Neuronal stem cell (in vitro differentiated cells): ENCODE results near the gene DNASE1L2.

ENCODE experiments used
- DNase-seq: peaks from one replicate; pipeline ENCODE4 v3.0.0-alpha.2; 2013; ENCODE audit warnings: low spot score
- H2AFZ ChIP-seq: one replicate; pipeline ENCODE4 v1.6.1; 2013; ENCODE audit warnings: mild to moderate bottlenecking, low read length, inconsistent platforms
- H2AK5ac ChIP-seq: 2 replicates; pipeline ENCODE4 v1.6.1; 2013; ENCODE audit warnings: low read depth, mild to moderate bottlenecking, inconsistent platforms, low read length, moderate library complexity, mixed read lengths
- H2BK120ac ChIP-seq: 2 replicates; pipeline ENCODE4 v1.6.1; 2013; ENCODE audit warnings: low read depth, mild to moderate bottlenecking, inconsistent platforms, low read length, moderate library complexity, mixed read lengths
- H2BK12ac ChIP-seq: one replicate; pipeline ENCODE4 v1.6.1; 2013; ENCODE audit warnings: low read length, inconsistent platforms
- H2BK15ac ChIP-seq: 2 replicates; pipeline ENCODE4 v1.6.1; 2013; ENCODE audit warnings: mild to moderate bottlenecking, low read length, inconsistent platforms, mixed read lengths
- H2BK5ac ChIP-seq: one replicate; pipeline ENCODE4 v1.6.1; 2013; ENCODE audit warnings: inconsistent platforms, mild to moderate bottlenecking, low read length, moderate library complexity
- H3K14ac ChIP-seq: one replicate; pipeline ENCODE4 v1.6.1; 2013; ENCODE audit warnings: low read length, inconsistent platforms
- H3K18ac ChIP-seq: 2 replicates; pipeline ENCODE4 v1.6.1; 2013; ENCODE audit warnings: low read length, inconsistent platforms
- H3K23ac ChIP-seq: 2 replicates; pipeline ENCODE4 v1.6.1; 2013; ENCODE audit warnings: low read depth, mild to moderate bottlenecking, mixed read lengths, low read length, inconsistent platforms; ENCODE audit not compliant: poor library complexity
- H3K27ac ChIP-seq: replicated peaks from 3 replicates; pipeline ENCODE4 v1.5.1; 2013; ENCODE audit warnings: low read length, inconsistent platforms
- H3K27me3 ChIP-seq, 3 experiments: 2 replicates each; pipeline ENCODE4 v1.6.1; 2013; ENCODE audit warnings: low read length in 3 of 3, mild to moderate bottlenecking in 2 of 3, inconsistent platforms in 1 of 3, low read depth in 1 of 3, mixed read lengths in 1 of 3, moderate library complexity in 1 of 3; ENCODE audit not compliant: control insufficient read depth in 3 of 3, insufficient read depth in 3 of 3
- H3K36me3 ChIP-seq, 2 donors: replicated peaks in 1 of 2; 2 replicates each; pipeline ENCODE4 v1.6.1; 2013; ENCODE audit warnings: low read length in 2 of 2; ENCODE audit not compliant: control insufficient read depth in 2 of 2, insufficient read depth in 2 of 2
- H3K4ac ChIP-seq: 2 replicates; pipeline ENCODE4 v1.6.1; 2013; ENCODE audit warnings: inconsistent platforms, mild to moderate bottlenecking, low read length, moderate library complexity
- H3K4me1 ChIP-seq, 2 donors: 1 replicate in 1 of 2; 2 replicates in 1 of 2; pipeline ENCODE4 v1.6.1; 2013; ENCODE audit warnings: low read length in 2 of 2, low read depth in 1 of 2; ENCODE audit not compliant: control insufficient read depth in 2 of 2, insufficient read depth in 1 of 2
- H3K4me2 ChIP-seq: one replicate; pipeline ENCODE4 v1.6.1; 2013; ENCODE audit warnings: mild to moderate bottlenecking, low read length, inconsistent platforms; ENCODE audit not compliant: insufficient read depth, poor library complexity, severe bottlenecking
- H3K4me3 ChIP-seq, 2 donors: 2 replicates each; pipeline ENCODE4 v1.5.1; 2013; ENCODE audit warnings: low read length in 2 of 2, mild to moderate bottlenecking in 2 of 2, inconsistent platforms in 1 of 2, moderate library complexity in 1 of 2
- H3K79me1 ChIP-seq: one replicate; pipeline ENCODE4 v1.6.1; 2013; ENCODE audit warnings: low read depth, mild to moderate bottlenecking, inconsistent platforms, low read length, moderate library complexity
- H3K9ac ChIP-seq: one replicate; pipeline ENCODE4 v1.6.1; 2013; ENCODE audit warnings: mild to moderate bottlenecking, low read depth, low read length, inconsistent platforms; ENCODE audit not compliant: poor library complexity
- H3K9me3 ChIP-seq, 2 donors: replicated peaks in 1 of 2; 2 replicates each; pipeline versions ENCODE3 to v1.6.1; 2013; ENCODE audit warnings: low read length in 2 of 2, mild to moderate bottlenecking in 2 of 2, inconsistent platforms in 1 of 2, low read depth in 1 of 2, mixed read lengths in 1 of 2, moderate library complexity in 1 of 2; ENCODE audit not compliant: control insufficient read depth in 2 of 2, insufficient read depth in 1 of 2
- H4K8ac ChIP-seq: one replicate; pipeline ENCODE4 v1.6.1; 2013; ENCODE audit warnings: low read depth, mild to moderate bottlenecking, inconsistent platforms, low read length, moderate library complexity
- H4K91ac ChIP-seq: one replicate; pipeline ENCODE4 v1.6.1; 2013; ENCODE audit warnings: low read length, low read depth, mild to moderate bottlenecking, inconsistent platforms; ENCODE audit not compliant: poor library complexity
- WGBS, 2 donors: extraction: QIAGEN DNeasy Blood & Tissue Kit; methylation state at CpG; one replicate each; pipeline ENCODE4 v1.1.7; 2013; ENCODE audit warnings: missing lambda C conversion rate in 2 of 2, mixed read lengths in 1 of 2; ENCODE audit not compliant: insufficient read length in 2 of 2, insufficient replicate concordance in 1 of 2; ENCODE audit errors: extremely low coverage in 2 of 2; 5-methylcytosine and 5-hydroxymethylcytosine counted together

DNASE1L2 gene

DNA sequence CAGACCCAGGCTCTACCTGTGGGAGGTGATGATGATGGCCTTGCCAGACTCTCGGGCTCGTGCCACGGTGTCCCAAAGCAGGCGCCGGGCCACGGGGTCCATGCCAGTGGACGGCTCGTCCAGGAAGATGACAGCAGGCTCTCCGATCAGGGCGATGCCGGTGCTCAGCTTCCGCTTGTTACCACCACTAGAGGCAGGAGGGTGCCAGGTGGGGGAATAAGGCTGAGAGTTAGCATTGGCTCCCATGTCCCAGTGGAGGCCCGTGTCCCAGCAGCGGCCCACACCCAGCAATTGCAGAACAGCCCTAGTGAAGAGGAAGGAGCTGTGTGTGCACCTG lies 42.0 kb downstream of the DNASE1L2 start:
- no peak for DNase-seq
- Histone ChIP-seq H2AFZ (no peak overlapping the region), H3K18ac (no peak overlapping the region), H3K4me3 (no peak overlapping the region), H3K27ac (no peak overlapping the region), H4K91ac (no peak overlapping the region), H4K8ac (no peak overlapping the region), H3K9ac (no peak overlapping the region), H3K27me3 (no peaks in the 10 kb centered on the region), H3K9me3 (no peaks in the 10 kb centered on the region), H2BK5ac (no peak overlapping the region), H2BK15ac (no peak overlapping the region), H2BK120ac (no peak overlapping the region), H3K14ac (no peak overlapping the region), H3K79me1 (peaks cover 2% of the 10 kb centered on the region), H3K4ac (no peak overlapping the region), H3K4me1 (no peaks in the 10 kb centered on the region), H3K23ac (no peak overlapping the region), H2AK5ac (peak overlapping the region; percentile 25), H3K36me3 (peaks cover 0 to 8% of the 10 kb centered on the region in 2 donors), H3K4me2 (no peak overlapping the region), H2BK12ac (no peak overlapping the region)
- no CpG with 5 or more reads among the region's 14 CpGs for WGBS, 2 donors

DNA sequence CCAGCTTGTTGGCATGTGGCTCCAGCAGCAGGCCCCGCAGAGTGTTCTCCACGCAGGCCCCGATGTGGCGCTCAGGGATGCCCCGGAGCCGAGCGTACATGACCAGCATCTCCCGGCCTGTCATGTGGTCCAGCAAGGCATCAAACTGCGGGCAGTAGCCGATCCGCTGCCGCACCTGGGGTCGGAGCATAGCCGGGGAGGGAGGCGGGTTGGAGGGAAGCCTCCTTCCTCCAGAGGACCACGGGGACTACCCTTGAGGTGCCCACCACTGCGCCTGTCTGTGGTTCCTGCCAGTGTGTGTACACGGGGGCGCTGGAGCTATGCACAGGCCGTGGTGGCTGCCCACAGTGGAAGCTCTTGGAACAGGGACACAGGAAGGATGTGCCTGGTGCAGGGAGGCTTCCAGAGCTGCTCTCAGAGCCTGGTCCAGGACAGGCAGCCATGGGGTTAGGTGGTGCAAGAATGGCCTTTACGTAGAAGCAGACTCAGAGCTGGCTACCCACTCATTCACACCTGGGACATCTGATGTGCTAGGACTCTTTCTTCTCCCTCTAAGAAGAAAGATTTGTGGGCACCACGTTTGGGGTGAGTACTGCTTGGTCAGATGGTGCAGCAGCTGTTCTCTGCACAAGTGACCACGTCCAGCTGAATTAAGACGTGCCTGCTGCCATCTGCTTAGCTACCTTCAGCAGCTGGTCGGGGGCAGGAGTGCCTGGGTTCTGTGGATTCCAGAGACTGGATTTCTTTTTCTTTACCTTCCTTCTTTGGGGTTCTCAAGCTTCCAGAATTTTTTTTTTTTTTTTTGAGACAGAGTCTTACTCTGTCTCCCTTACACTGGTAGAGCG lies 42.9 kb downstream of the DNASE1L2 start:
- Histone ChIP-seq H2AFZ (no peak overlapping the region), H3K23ac (peak overlapping the region; percentile 59), H4K8ac (no peak overlapping the region), H3K4ac (no peak overlapping the region), H3K27ac (no peak overlapping the region), H2AK5ac (no peak overlapping the region), H2BK5ac (no peak overlapping the region), H2BK15ac (no peak overlapping the region), H3K9ac (peak overlapping the region; percentile 60), H3K18ac (no peak overlapping the region), H3K36me3 (peaks cover 0 to 8% of the 10 kb centered on the region in 2 donors), H3K27me3 (no peaks in the 10 kb centered on the region), H3K4me1 (no peaks in the 10 kb centered on the region), H3K4me2 (no peak overlapping the region), H4K91ac (no peak overlapping the region), H2BK120ac (no peak overlapping the region), H2BK12ac (no peak overlapping the region), H3K79me1 (no peaks in the 10 kb centered on the region), H3K9me3 (peaks cover 0 to 2% of the 10 kb centered on the region in 2 donors), H3K14ac (no peak overlapping the region), H3K4me3 (no peak overlapping the region)
- no CpG with 5 or more reads among the region's 26 CpGs for WGBS, 2 donors
- no peak for DNase-seq

DNA sequence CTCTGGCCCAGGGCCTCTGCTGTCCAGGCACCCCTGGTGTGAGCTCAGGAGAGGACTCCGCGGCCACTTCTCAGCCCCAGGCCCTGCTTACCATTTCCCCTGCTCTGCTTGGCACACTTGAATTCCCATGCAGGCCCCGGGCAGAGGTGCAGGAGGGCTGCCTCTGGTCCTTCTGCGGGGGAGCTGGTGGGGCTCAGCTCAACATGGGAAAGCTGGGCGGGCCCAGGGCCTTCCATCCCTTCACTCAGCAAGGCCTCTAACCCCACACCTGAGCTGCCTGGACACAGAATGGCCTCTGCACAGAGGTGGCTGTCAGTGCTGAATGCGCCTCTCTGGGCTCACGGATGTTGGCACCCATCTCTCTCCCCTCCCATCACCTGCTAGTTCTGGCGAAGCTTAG lies 44.2 kb downstream of the DNASE1L2 start:
- Histone ChIP-seq H3K27me3 (no peaks in the 10 kb centered on the region), H3K4me1 (no peaks in the 10 kb centered on the region), H3K4ac (no peak overlapping the region), H3K9ac (peak overlapping the region; percentile 44), H3K4me3 (no peak overlapping the region), H2BK12ac (no peak overlapping the region), H2BK15ac (no peak overlapping the region), H3K79me1 (no peaks in the 10 kb centered on the region), H4K8ac (peak overlapping the region; percentile 17), H3K23ac (peak overlapping the region; percentile 31), H3K14ac (no peak overlapping the region), H2AK5ac (peak overlapping the region; percentile 63), H3K18ac (no peak overlapping the region), H2BK5ac (peak overlapping the region; percentile 66), H3K27ac (no peak overlapping the region), H2BK120ac (no peak overlapping the region), H4K91ac (no peak overlapping the region), H3K9me3 (peaks cover 0 to 2% of the 10 kb centered on the region in 2 donors), H3K36me3 (peaks cover 0 to 14% of the 10 kb centered on the region in 2 donors), H3K4me2 (no peak overlapping the region), H2AFZ (no peak overlapping the region)
- DNase-seq = no peak
- no CpG with 5 or more reads among the region's 8 CpGs for WGBS, 2 donors

GRCh38 chr16:2280981-2281542 lies 44.8 kb downstream of the DNASE1L2 start:
- H3K9me3 ChIP-seq = peaks cover 0 to 2% of the 10 kb centered on the region in 2 donors
- peaks cover 0 to 11% of the 10 kb centered on the region in 2 donors for H3K36me3 ChIP-seq
- no peak overlapping the region for H2BK120ac ChIP-seq
- H4K8ac ChIP-seq = peak overlapping the region; percentile 17
- no peak overlapping the region for H3K14ac ChIP-seq
- no peak overlapping the region for H3K4ac ChIP-seq
- H2BK5ac ChIP-seq = peak overlapping the region; percentile 66
- no CpG with 5 or more reads among the region's 24 CpGs for WGBS, 2 donors
- no peak overlapping the region for H3K4me2 ChIP-seq
- no peaks in the 10 kb centered on the region for H3K79me1 ChIP-seq
- H4K91ac ChIP-seq = no peak overlapping the region
- H2AK5ac ChIP-seq = peak overlapping the region; percentile 63
- H2AFZ ChIP-seq = no peak overlapping the region
- H3K4me3 ChIP-seq = no peak overlapping the region
- H2BK15ac ChIP-seq = no peak overlapping the region
- H3K27ac ChIP-seq = no peak overlapping the region
- H3K27me3 ChIP-seq = no peaks in the 10 kb centered on the region
- no peak overlapping the region for H3K23ac ChIP-seq
- H3K4me1 ChIP-seq = no peaks in the 10 kb centered on the region
- peak overlapping the region; percentile 44 for H3K9ac ChIP-seq
- DNase-seq = no peak
- H2BK12ac ChIP-seq = peak overlapping the region; percentile 41
- H3K18ac ChIP-seq = no peak overlapping the region
